Liver (tissue), 9 donors: ENCODE results near the gene TMEM164. TPM values are rescaled to one million over a fixed set of nuclear protein-coding genes. Genes with fewer than 3 reads are reported as not detected.

Experiments
- DNase-seq: peaks from one replicate; pipeline ENCODE4 v3.0.0-alpha.2; 2017; ENCODE audit warnings: low spot score
- H3K27ac ChIP-seq, 2 donors: one replicate each; pipeline ENCODE4 v1.7.0; 2013; ENCODE audit warnings: inconsistent platforms in 2 of 2, low read length in 2 of 2, control low read depth in 1 of 2, low read depth in 1 of 2, mild to moderate bottlenecking in 1 of 2
- H3K27me3 ChIP-seq, 4 donors: one replicate each; pipeline versions ENCODE4 v1.6.1 to v1.7.0; 2013; ENCODE audit warnings: low read length in 3 of 4, inconsistent platforms in 1 of 4, mild to moderate bottlenecking in 1 of 4, moderate library complexity in 1 of 4; ENCODE audit not compliant: control insufficient read depth in 4 of 4, insufficient read depth in 4 of 4
- H3K36me3 ChIP-seq, 4 donors: one replicate each; pipeline versions ENCODE4 v1.6.1 to v1.7.0; 2013; ENCODE audit warnings: low read length in 3 of 4, mild to moderate bottlenecking in 3 of 4, low read depth in 1 of 4, moderate library complexity in 1 of 4; ENCODE audit not compliant: control insufficient read depth in 4 of 4, insufficient read depth in 3 of 4
- H3K4me1 ChIP-seq, 4 donors: one replicate each; pipeline versions ENCODE4 v1.6.1 to v1.7.0; 2013; ENCODE audit warnings: low read length in 3 of 4, mild to moderate bottlenecking in 3 of 4, moderate library complexity in 1 of 4; ENCODE audit not compliant: control insufficient read depth in 4 of 4, insufficient read depth in 4 of 4
- H3K4me3 ChIP-seq, 3 donors: one replicate each; pipeline versions ENCODE4 v1.6.1 to v1.7.0; 2013; ENCODE audit warnings: low read length in 3 of 3, control low read depth in 1 of 3, low read depth in 1 of 3, mild to moderate bottlenecking in 1 of 3
- H3K9ac ChIP-seq, 2 donors: one replicate each; pipeline ENCODE4 v1.7.0; 2013; ENCODE audit warnings: low read length in 2 of 2, mild to moderate bottlenecking in 2 of 2, moderate library complexity in 2 of 2, control low read depth in 1 of 2, low read depth in 1 of 2
- H3K9me3 ChIP-seq, 4 donors: one replicate each; pipeline versions ENCODE4 v1.6.1 to v1.7.0; 2013; ENCODE audit warnings: low read length in 3 of 4; ENCODE audit not compliant: control insufficient read depth in 4 of 4
- ATF3 ChIP-seq: IDR thresholded peaks from 2 replicates; pipeline ENCODE4 v1.6.1; 2016; ENCODE audit warnings: antibody characterized with exemption
- CTCF ChIP-seq: fragments of 150-350 bp; IDR thresholded peaks from 2 replicates; pipeline ENCODE4 v1.5.1; 2017; ENCODE audit warnings: improper control_type of control experiment, low read depth, low read length; ENCODE audit not compliant: missing input control
- EGR1 ChIP-seq, 2 donors: IDR thresholded peaks; 2 replicates each; pipeline ENCODE4 v1.6.1; 2016 to 2018; ENCODE audit warnings: antibody characterized with exemption in 2 of 2, low read depth in 2 of 2
- FOXA2 ChIP-seq: IDR thresholded peaks from 2 replicates; pipeline ENCODE4 v1.6.1; 2016; ENCODE audit warnings: antibody characterized with exemption
- GABPA ChIP-seq, 2 donors: IDR thresholded peaks in 1 of 2; conservative IDR thresholded peaks in 1 of 2; 2 replicates each; pipeline ENCODE4 v1.6.1; 2016; ENCODE audit warnings: antibody characterized with exemption in 2 of 2, mild to moderate bottlenecking in 1 of 2, moderate library complexity in 1 of 2
- HNF4A ChIP-seq, 2 donors: conservative IDR thresholded peaks; 2 replicates each; pipeline ENCODE4 v1.6.1; 2016; ENCODE audit warnings: antibody characterized with exemption in 2 of 2, mild to moderate bottlenecking in 2 of 2
- HNF4G ChIP-seq: IDR thresholded peaks from 2 replicates; pipeline ENCODE4 v1.6.1; 2016; ENCODE audit warnings: antibody characterized with exemption
- JUND ChIP-seq, 2 donors: IDR thresholded peaks; 2 replicates each; pipeline ENCODE4 v1.6.1; 2016; ENCODE audit warnings: antibody characterized with exemption in 2 of 2
- MAX ChIP-seq: IDR thresholded peaks from 2 replicates; pipeline ENCODE4 v1.6.1; 2016; ENCODE audit warnings: antibody characterized with exemption
- NR2F2 ChIP-seq: IDR thresholded peaks from 2 replicates; pipeline ENCODE4 v1.6.1; 2016; ENCODE audit warnings: antibody characterized with exemption
- RAD21 ChIP-seq, 2 donors: IDR thresholded peaks; 2 replicates each; pipeline ENCODE4 v1.6.1; 2016; ENCODE audit warnings: antibody characterized with exemption in 2 of 2, mild to moderate bottlenecking in 2 of 2
- REST ChIP-seq: IDR thresholded peaks from 2 replicates; pipeline ENCODE4 v1.6.1; 2016; ENCODE audit warnings: antibody characterized with exemption, mild to moderate bottlenecking
- RXRA ChIP-seq, 2 donors: IDR thresholded peaks; 2 replicates each; pipeline ENCODE4 v1.6.1; 2017 to 2018; ENCODE audit warnings: antibody characterized with exemption in 2 of 2, mild to moderate bottlenecking in 1 of 2
- SP1 ChIP-seq: IDR thresholded peaks from 2 replicates; pipeline ENCODE4 v1.6.1; 2018; ENCODE audit warnings: antibody characterized with exemption, mild to moderate bottlenecking
- TAF1 ChIP-seq: conservative IDR thresholded peaks from 2 replicates; pipeline ENCODE4 v1.6.1; 2016; ENCODE audit warnings: antibody characterized with exemption, mild to moderate bottlenecking
- YY1 ChIP-seq: IDR thresholded peaks from 2 replicates; pipeline ENCODE4 v1.6.1; 2016; ENCODE audit warnings: antibody characterized with exemption, mild to moderate bottlenecking
- ZBTB33 ChIP-seq: IDR thresholded peaks from 2 replicates; pipeline ENCODE4 v1.6.1; 2016; ENCODE audit warnings: antibody characterized with exemption
- WGBS: extraction: QIAGEN DNeasy Blood & Tissue Kit; methylation state at CpG from one replicate; pipeline ENCODE4 v1.1.7; 2013; 5-methylcytosine and 5-hydroxymethylcytosine counted together
- polyA plus RNA-seq, 2 donors: library from polyadenylated mRNA; stranded (reverse) in 1 of 2; unstranded in 1 of 2; fragments of 200-250 nt in 1 of 2; fragments of >200 nt in 1 of 2; fragmentation: Nextera tagmentation in 1 of 2; extraction: Ambion mirVana in 1 of 2; gene quantifications; one replicate each; pipeline versions ENCODE4 v1.2.1 to v1.2.3, GENCODE V29; 2013 to 2015
- total RNA-seq, 2 donors: library from RNA; depleted of rRNA; stranded (reverse); fragments of >200 nt; gene quantifications; one replicate each; pipeline ENCODE4 v1.2.3, GENCODE V29; 2014
- donor health status: healthy.
- donor health status: healthy.
- donor health status: healthy.
- donor health status: healthy.
- donor health status: healthy.

The TMEM164 gene
- total and polyA plus RNA-seq, 4 donors, result 0.40 to 8.5 (median 2.9) TPM

GRCh38 chrX:110136136-110136535 lies 133.2 kb downstream of the TMEM164 start:
- Histone ChIP-seq H3K27ac (no peak overlapping the region), H3K36me3 (no peaks in the 10 kb centered on the region), H3K9ac (no peak overlapping the region), H3K4me1 (no peaks in the 10 kb centered on the region), H3K4me3 (no peak overlapping the region), H3K27me3 (no peaks in the 10 kb centered on the region), H3K9me3 (no peaks in the 10 kb centered on the region)
- WGBS, result 98% methylated on average over 4 of the region's 4 CpGs
- no peak for TF ChIP-seq JUND (IDR thresholded peaks at IDR 0.05)
- DNase-seq, result no peak

GRCh38 chrX:110138557-110138956 lies 135.6 kb downstream of the TMEM164 start:
- TF ChIP-seq HNF4G, result no peak
- TF ChIP-seq CTCF, result no peak
- TF ChIP-seq FOXA2, result no peak
- TF ChIP-seq TAF1, result no peak
- no peak for TF ChIP-seq NR2F2
- TF ChIP-seq ATF3, result no peak
- TF ChIP-seq SP1, result no peak
- TF ChIP-seq GABPA (IDR thresholded peaks at IDR 0.05 in 1 of 2, conservative IDR thresholded peaks at IDR 0.05 in 1 of 2), result no peak
- TF ChIP-seq RAD21 (IDR thresholded peaks at IDR 0.05), result no peak
- TF ChIP-seq ZBTB33, result no peak
- no peak for TF ChIP-seq HNF4A (conservative IDR thresholded peaks at IDR 0.05)
- Histone ChIP-seq H3K9me3 (no peaks in the 10 kb centered on the region), H3K9ac (no peak overlapping the region), H3K4me1 (no peaks in the 10 kb centered on the region), H3K27ac (no peak overlapping the region), H3K4me3 (no peak overlapping the region), H3K36me3 (no peaks in the 10 kb centered on the region), H3K27me3 (no peaks in the 10 kb centered on the region)
- no peak for DNase-seq
- WGBS, result 97% methylated on average over 3 of the region's 3 CpGs

GRCh38 chrX:110139172-110139571 lies 136.3 kb downstream of the TMEM164 start:
- H3K9ac ChIP-seq, result no peak overlapping the region
- no peaks in the 10 kb centered on the region for H3K9me3 ChIP-seq
- TF ChIP-seq MAX (no peak), NR2F2 (no peak), REST (no peak), EGR1 (IDR thresholded peaks at IDR 0.05; ENCODE audit: low read depth in 2 of 2) (no peak), FOXA2 (no peak), YY1 (no peak), HNF4A (conservative IDR thresholded peaks at IDR 0.05) (no peak), GABPA (IDR thresholded peaks at IDR 0.05 in 1 of 2, conservative IDR thresholded peaks at IDR 0.05 in 1 of 2) (no peak), JUND (IDR thresholded peaks at IDR 0.05) (no peak), ATF3 (no peak), SP1 (no peak), TAF1 (no peak), RXRA (IDR thresholded peaks at IDR 0.05) (no peak), RAD21 (IDR thresholded peaks at IDR 0.05) (no peak), ZBTB33 (no peak)
- H3K4me1 ChIP-seq, result no peaks in the 10 kb centered on the region
- H3K36me3 ChIP-seq, result no peaks in the 10 kb centered on the region
- WGBS, result 87% methylated on average over 1 of the region's 1 CpG
- H3K27me3 ChIP-seq, result no peaks in the 10 kb centered on the region
- no peak for DNase-seq
- no peak overlapping the region for H3K4me3 ChIP-seq
- H3K27ac ChIP-seq, result no peak overlapping the region
